AG08396 (cell line): Measurements from ENCODE around the gene PARVB.

Source experiments
- DNase-seq: peaks from one replicate; pipeline ENCODE4 v3.0.0; 2012; ENCODE audit warnings: low spot score, mixed read lengths

Gene PARVB

GRCh38 chr22:44219101-44219870 is 195.2 kb downstream of the PARVB start:
- no peak for DNase-seq

- no peak for DNase-seq
Measured at GRCh38 chr22:44220727-44221680, 196.9 kb downstream of the PARVB start.

GRCh38 chr22:44221710-44222475 is 197.8 kb downstream of the PARVB start:
- DNase-seq: no peak
